HCT116 (cell line): ENCODE results near the gene MYO5C.

Source experiments
- CBX3 ChIP-seq: IDR thresholded peaks from 2 replicates; pipeline ENCODE4 v1.6.1; 2012; ENCODE audit warnings: low read depth
- ELF1 ChIP-seq: IDR thresholded peaks from 2 replicates; pipeline ENCODE4 v1.6.1; 2012; ENCODE audit warnings: low read depth, borderline replicate concordance
- EZH2 ChIP-seq: fragments of 200-600 bp; sonication (generic); IDR thresholded peaks from 2 replicates; pipeline ENCODE4 v1.6.1; 2017; ENCODE audit warnings: antibody characterized with exemption, mixed run types
- JUND ChIP-seq: IDR thresholded peaks from 2 replicates; pipeline ENCODE4 v1.6.1; 2012
- POLR2AphosphoS5 ChIP-seq: IDR thresholded peaks from 2 replicates; pipeline ENCODE4 v1.6.1; 2011; ENCODE audit warnings: mild to moderate bottlenecking, low read depth, low read length, moderate library complexity
- YY1 ChIP-seq: IDR thresholded peaks from 2 replicates; pipeline ENCODE4 v1.6.1; 2011; ENCODE audit warnings: low read length, low read depth, moderate library complexity, mild to moderate bottlenecking; ENCODE audit not compliant: insufficient replicate concordance; ENCODE audit errors: extremely low read depth
- TF ChIP-seq, protein P1 (sequence below), 3 experiments: fragments of 200-600 bp in 1 of 3; sonication (generic) in 1 of 3; IDR thresholded peaks in 2 of 3; conservative IDR thresholded peaks in 1 of 3; 2 replicates each; pipeline ENCODE4 v1.5.1; 2012 to 2017; ENCODE audit warnings: low read depth in 2 of 3, low read length in 2 of 3, antibody characterized with exemption in 1 of 3, borderline replicate concordance in 1 of 3, control low read depth in 1 of 3, mild to moderate bottlenecking in 1 of 3, mixed read lengths in 1 of 3, mixed run types in 1 of 3, moderate library complexity in 1 of 3; ENCODE audit not compliant: insufficient read depth in 1 of 3
- TF ChIP-seq, protein P2 (sequence below): IDR thresholded peaks from 2 replicates; pipeline ENCODE4 v1.6.1; 2012; ENCODE audit warnings: low read depth

DNA sequence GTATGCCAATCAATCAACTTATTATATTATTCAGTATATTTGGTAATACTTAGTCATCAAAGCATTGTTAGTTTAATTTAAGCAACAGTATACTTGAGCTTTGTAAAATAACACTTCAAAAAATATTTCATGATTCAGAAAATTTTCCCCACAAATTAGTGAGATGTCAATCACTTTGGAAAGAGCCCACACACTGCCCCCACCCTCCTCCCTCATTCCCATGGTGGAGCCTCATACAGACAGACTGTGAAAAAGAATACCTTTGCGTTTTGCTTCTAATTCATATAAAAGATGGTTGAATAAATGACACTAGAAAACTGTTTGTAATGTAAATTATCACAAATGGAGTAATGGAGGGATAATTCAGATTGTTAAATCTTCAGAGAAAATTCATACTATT, 43.3 kb upstream of the MYO5C start:
- TF ChIP-seq JUND (no peak), POLR2AphosphoS5 (no peak), YY1 (no peak), ELF1 (no peak), EZH2 (no peak), CBX3 (no peak)
- TF ChIP-seq, protein P1, sequence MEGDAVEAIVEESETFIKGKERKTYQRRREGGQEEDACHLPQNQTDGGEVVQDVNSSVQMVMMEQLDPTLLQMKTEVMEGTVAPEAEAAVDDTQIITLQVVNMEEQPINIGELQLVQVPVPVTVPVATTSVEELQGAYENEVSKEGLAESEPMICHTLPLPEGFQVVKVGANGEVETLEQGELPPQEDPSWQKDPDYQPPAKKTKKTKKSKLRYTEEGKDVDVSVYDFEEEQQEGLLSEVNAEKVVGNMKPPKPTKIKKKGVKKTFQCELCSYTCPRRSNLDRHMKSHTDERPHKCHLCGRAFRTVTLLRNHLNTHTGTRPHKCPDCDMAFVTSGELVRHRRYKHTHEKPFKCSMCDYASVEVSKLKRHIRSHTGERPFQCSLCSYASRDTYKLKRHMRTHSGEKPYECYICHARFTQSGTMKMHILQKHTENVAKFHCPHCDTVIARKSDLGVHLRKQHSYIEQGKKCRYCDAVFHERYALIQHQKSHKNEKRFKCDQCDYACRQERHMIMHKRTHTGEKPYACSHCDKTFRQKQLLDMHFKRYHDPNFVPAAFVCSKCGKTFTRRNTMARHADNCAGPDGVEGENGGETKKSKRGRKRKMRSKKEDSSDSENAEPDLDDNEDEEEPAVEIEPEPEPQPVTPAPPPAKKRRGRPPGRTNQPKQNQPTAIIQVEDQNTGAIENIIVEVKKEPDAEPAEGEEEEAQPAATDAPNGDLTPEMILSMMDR (IDR thresholded peaks at IDR 0.05 in 2 of 3, conservative IDR thresholded peaks at IDR 0.05 in 1 of 3; ENCODE audit: borderline replicate concordance in 1 of 3, insufficient read depth in 1 of 3, low read depth in 2 of 3, low read length in 2 of 3) = no peak
- TF ChIP-seq, protein P2, sequence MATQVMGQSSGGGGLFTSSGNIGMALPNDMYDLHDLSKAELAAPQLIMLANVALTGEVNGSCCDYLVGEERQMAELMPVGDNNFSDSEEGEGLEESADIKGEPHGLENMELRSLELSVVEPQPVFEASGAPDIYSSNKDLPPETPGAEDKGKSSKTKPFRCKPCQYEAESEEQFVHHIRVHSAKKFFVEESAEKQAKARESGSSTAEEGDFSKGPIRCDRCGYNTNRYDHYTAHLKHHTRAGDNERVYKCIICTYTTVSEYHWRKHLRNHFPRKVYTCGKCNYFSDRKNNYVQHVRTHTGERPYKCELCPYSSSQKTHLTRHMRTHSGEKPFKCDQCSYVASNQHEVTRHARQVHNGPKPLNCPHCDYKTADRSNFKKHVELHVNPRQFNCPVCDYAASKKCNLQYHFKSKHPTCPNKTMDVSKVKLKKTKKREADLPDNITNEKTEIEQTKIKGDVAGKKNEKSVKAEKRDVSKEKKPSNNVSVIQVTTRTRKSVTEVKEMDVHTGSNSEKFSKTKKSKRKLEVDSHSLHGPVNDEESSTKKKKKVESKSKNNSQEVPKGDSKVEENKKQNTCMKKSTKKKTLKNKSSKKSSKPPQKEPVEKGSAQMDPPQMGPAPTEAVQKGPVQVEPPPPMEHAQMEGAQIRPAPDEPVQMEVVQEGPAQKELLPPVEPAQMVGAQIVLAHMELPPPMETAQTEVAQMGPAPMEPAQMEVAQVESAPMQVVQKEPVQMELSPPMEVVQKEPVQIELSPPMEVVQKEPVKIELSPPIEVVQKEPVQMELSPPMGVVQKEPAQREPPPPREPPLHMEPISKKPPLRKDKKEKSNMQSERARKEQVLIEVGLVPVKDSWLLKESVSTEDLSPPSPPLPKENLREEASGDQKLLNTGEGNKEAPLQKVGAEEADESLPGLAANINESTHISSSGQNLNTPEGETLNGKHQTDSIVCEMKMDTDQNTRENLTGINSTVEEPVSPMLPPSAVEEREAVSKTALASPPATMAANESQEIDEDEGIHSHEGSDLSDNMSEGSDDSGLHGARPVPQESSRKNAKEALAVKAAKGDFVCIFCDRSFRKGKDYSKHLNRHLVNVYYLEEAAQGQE = no peak
